Osteocyte (in vitro differentiated cells): ENCODE measurements around the gene SOD3. TPM values are rescaled to one million over a fixed set of nuclear protein-coding genes. Genes with fewer than 3 reads are reported as not detected.

Experiments
- DNase-seq: peaks from one replicate; pipeline ENCODE4 v3.0.0; 2021; ENCODE audit warnings: mixed read lengths; ENCODE audit not compliant: unreplicated experiment; ENCODE audit errors: extremely low spot score
- H3K27ac Mint-ChIP-seq: one replicate; pipeline ENCODE4 v1.8.0; 2021; ENCODE audit warnings: mild to moderate bottlenecking, mixed read lengths; ENCODE audit not compliant: unreplicated experiment
- H3K27me3 Mint-ChIP-seq: one replicate; pipeline ENCODE4 v1.8.0; 2021; ENCODE audit warnings: mixed read lengths; ENCODE audit not compliant: unreplicated experiment
- H3K36me3 Mint-ChIP-seq: one replicate; pipeline ENCODE4 v1.8.0; 2021; ENCODE audit warnings: mixed read lengths; ENCODE audit not compliant: unreplicated experiment
- H3K4me1 Mint-ChIP-seq: one replicate; pipeline ENCODE4 v1.8.0; 2021; ENCODE audit warnings: mixed read lengths; ENCODE audit not compliant: unreplicated experiment
- H3K4me3 Mint-ChIP-seq: one replicate; pipeline ENCODE4 v1.8.0; 2021; ENCODE audit warnings: mild to moderate bottlenecking, moderate library complexity, mixed read lengths; ENCODE audit not compliant: unreplicated experiment
- H3K9me3 Mint-ChIP-seq: one replicate; pipeline ENCODE4 v1.8.0; 2021; ENCODE audit warnings: mixed read lengths; ENCODE audit not compliant: unreplicated experiment
- CTCF ChIP-seq: fragments of 200-600 bp; sonication (generic); IDR thresholded peaks from 2 replicates; pipeline ENCODE4 v1.5.0; 2021; ENCODE audit warnings: antibody characterized with exemption, mild to moderate bottlenecking, moderate library complexity
- total RNA-seq: library from RNA; stranded (reverse); gene quantifications from 2 replicates; pipeline ENCODE4 v1.2.1, GENCODE V29; 2021

SOD3 gene
- total RNA-seq, 1 donor from 2014 or later = 3.4 TPM

- Mint-ChIP-seq H3K27me3 (no peaks in the 10 kb centered on the region), H3K36me3 (no peaks in the 10 kb centered on the region), H3K9me3 (peaks cover 7% of the 10 kb centered on the region), H3K27ac (no peak overlapping the region), H3K4me1 (peaks cover 20% of the 10 kb centered on the region), H3K4me3 (no peak overlapping the region)
- peak; percentile 30 for TF ChIP-seq CTCF
- peak; percentile 10 for DNase-seq
These were observed 2.0 kb upstream of the SOD3 start for GRCh38 chr4:24793219-24794005.

GRCh38 chr4:24794051-24794450 is 1.3 kb upstream of the SOD3 start:
- Mint-ChIP-seq H3K9me3 (peaks cover 3% of the 10 kb centered on the region), H3K36me3 (no peaks in the 10 kb centered on the region), H3K4me3 (no peak overlapping the region), H3K27me3 (no peaks in the 10 kb centered on the region), H3K27ac (no peak overlapping the region), H3K4me1 (peaks cover 20% of the 10 kb centered on the region)
- no peak for DNase-seq
- TF ChIP-seq CTCF = no peak

GRCh38 chr4:24794480-24794879 is 893 bp upstream of the SOD3 start:
- H3K9me3 Mint-ChIP-seq = no peaks in the 10 kb centered on the region
- peak overlapping the region; percentile 58 for H3K27ac Mint-ChIP-seq
- DNase-seq = peak; percentile 63
- H3K36me3 Mint-ChIP-seq = no peaks in the 10 kb centered on the region
- no peak for TF ChIP-seq CTCF
- H3K4me1 Mint-ChIP-seq = peaks cover 20% of the 10 kb centered on the region
- peak overlapping the region; percentile 9 for H3K4me3 Mint-ChIP-seq
- no peaks in the 10 kb centered on the region for H3K27me3 Mint-ChIP-seq

GRCh38 chr4:24795666-24796381 is 451 bp downstream of the SOD3 start:
- peaks cover 26% of the 10 kb centered on the region for H3K4me1 Mint-ChIP-seq
- H3K27ac Mint-ChIP-seq = peak overlapping the region; percentile 70
- peak; percentile 42 for DNase-seq
- peaks cover 2% of the 10 kb centered on the region for H3K27me3 Mint-ChIP-seq
- peak overlapping the region; percentile 57 for H3K4me3 Mint-ChIP-seq
- H3K9me3 Mint-ChIP-seq = no peaks in the 10 kb centered on the region
- no peak for TF ChIP-seq CTCF
- no peaks in the 10 kb centered on the region for H3K36me3 Mint-ChIP-seq

- Mint-ChIP-seq H3K4me3 (no peak overlapping the region), H3K27me3 (peaks cover 4% of the 10 kb centered on the region), H3K4me1 (peaks cover 30% of the 10 kb centered on the region), H3K27ac (no peak overlapping the region), H3K36me3 (no peaks in the 10 kb centered on the region), H3K9me3 (no peaks in the 10 kb centered on the region)
- DNase-seq = peak; percentile 25
- no peak for TF ChIP-seq CTCF
These were observed 1.2 kb downstream of the SOD3 start for GRCh38 chr4:24796620-24797019.
